CD4-positive, alpha-beta T cell (primary cell): ENCODE measurements around the gene TRABD2B. TPM values are rescaled to one million over a fixed set of nuclear protein-coding genes. Genes with fewer than 3 reads are reported as not detected.

Experiments
- ATAC-seq: fragments of 200-7000 bp; cut with Tn5 transposase; one replicate; pipeline ENCODE4 v1.10.0; 2022; ENCODE audit warnings: mild to moderate bottlenecking; ENCODE audit not compliant: poor library complexity
- CTCF ChIA-PET: fragments of 350-600 bp; sonication (Branson Sonifier 250); formaldehyde crosslinking; loops from one replicate; lab custom pipeline; 2021; ENCODE audit warnings: antibody characterized with exemption, inconsistent platforms; lab: Charles Lee
- POLR2A ChIA-PET: fragments of 350-600 bp; sonication (Branson Sonifier 250); formaldehyde crosslinking; loops from one replicate; lab custom pipeline; 2021; ENCODE audit warnings: antibody characterized with exemption, inconsistent platforms; lab: Charles Lee
- DNase-seq, 14 experiments: peaks; one replicate each; pipeline ENCODE4 v3.0.0-alpha.2; 2013 to 2020; ENCODE audit warnings: mixed read lengths in 2 of 14
- H3K27ac ChIP-seq, 2 donors: one replicate each; pipeline versions ENCODE4 v1.5.1 to v1.7.0; 2013; ENCODE audit warnings: low read length in 2 of 2, low read depth in 1 of 2, mild to moderate bottlenecking in 1 of 2
- H3K27me3 ChIP-seq, 2 experiments: 1 replicate in 1 of 2; 2 replicates in 1 of 2; pipeline versions ENCODE4 v1.6.1 to v1.7.0; 2013; ENCODE audit warnings: low read length in 2 of 2, control low read depth in 1 of 2, mild to moderate bottlenecking in 1 of 2, moderate library complexity in 1 of 2; ENCODE audit not compliant: insufficient read depth in 2 of 2, control insufficient read depth in 1 of 2
- H3K36me3 ChIP-seq: one replicate; pipeline ENCODE4 v1.6.1; 2013; ENCODE audit warnings: low read length, control low read depth; ENCODE audit not compliant: insufficient read depth
- H3K4me1 ChIP-seq: one replicate; pipeline ENCODE4 v1.6.1; 2013; ENCODE audit warnings: low read length, control low read depth; ENCODE audit not compliant: insufficient read depth
- H3K4me3 ChIP-seq: one replicate; pipeline ENCODE4 v1.5.1; 2013; ENCODE audit warnings: mild to moderate bottlenecking, low read length, moderate library complexity
- H3K9me3 ChIP-seq, 2 experiments: 1 replicate in 1 of 2; 2 replicates in 1 of 2; pipeline versions ENCODE4 v1.6.1 to v1.7.0; 2013; ENCODE audit warnings: low read length in 2 of 2, mild to moderate bottlenecking in 2 of 2, control low read depth in 1 of 2, moderate library complexity in 1 of 2; ENCODE audit not compliant: control insufficient read depth in 1 of 2, insufficient read depth in 1 of 2
- H3K27ac Mint-ChIP-seq: one replicate; pipeline ENCODE4 v1.8.0; 2020; ENCODE audit warnings: mixed read lengths
- H3K27me3 Mint-ChIP-seq: one replicate; pipeline ENCODE4 v1.8.0; 2021; ENCODE audit warnings: mixed read lengths
- H3K36me3 Mint-ChIP-seq: one replicate; pipeline ENCODE4 v1.8.0; 2021; ENCODE audit warnings: low read depth, mixed read lengths
- H3K4me1 Mint-ChIP-seq: one replicate; pipeline ENCODE4 v1.8.0; 2021; ENCODE audit warnings: low read depth, mixed read lengths
- H3K4me3 Mint-ChIP-seq: one replicate; pipeline ENCODE4 v1.8.0; 2020; ENCODE audit warnings: mild to moderate bottlenecking, mixed read lengths
- H3K9me3 Mint-ChIP-seq: one replicate; pipeline ENCODE4 v1.8.0; 2020; ENCODE audit warnings: mixed read lengths
- intact Hi-C, 2 experiments: fragments of 100-400 bp; cut with DNase I in 1 of 2; cut with micrococcal nuclease in 1 of 2; formaldehyde crosslinking; loops; one replicate each; pipeline versions ENCODE4 v1.15.1 to v1.9.0; 2023 to 2025; cut with DNase I, micrococcal nuclease
- total RNA-seq, 174 experiments: library from RNA in 2 of 174; stranded (reverse) in 2 of 174; gene quantifications; one replicate each; pipeline ENCODE4 v1.2.3 and lab custom pipeline; 2021 to 2026
- TF ChIP-seq, protein P1 (sequence below): fragments of 200-600 bp; IDR thresholded peaks from one replicate; pipeline ENCODE4 v1.8.0; 2022; ENCODE audit warnings: antibody characterized with exemption, mild to moderate bottlenecking

TRABD2B gene
- total RNA-seq, 2 experiments from 2014 or later: not detected

DNA sequence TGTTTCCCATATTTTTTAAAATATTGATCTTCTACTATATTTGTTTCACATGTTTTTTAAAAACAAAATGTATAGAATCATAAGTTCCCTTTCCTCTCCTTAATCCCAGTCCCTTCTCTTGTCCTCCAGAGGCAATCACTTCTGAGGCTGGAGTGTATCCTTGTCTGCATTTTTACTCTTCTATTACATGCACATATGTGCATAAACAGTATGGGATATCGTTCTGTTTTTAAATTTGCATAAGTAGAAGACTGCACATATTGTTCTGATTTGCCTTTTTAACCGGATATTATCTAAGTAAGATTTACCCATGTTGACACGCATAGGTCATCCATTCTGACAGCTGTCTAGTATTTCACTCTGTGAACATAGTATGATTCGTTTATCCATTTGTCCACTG, 142.0 kb downstream of the TRABD2B start:
- no peak overlapping the region for H3K4me3 ChIP-seq
- H3K36me3 ChIP-seq: no peaks in the 10 kb centered on the region
- no peaks in the 10 kb centered on the region for H3K9me3 Mint-ChIP-seq
- H3K27ac ChIP-seq: no peak overlapping the region
- ChIA-PET CTCF (no interaction called here), POLR2A (no interaction called here)
- H3K4me3 Mint-ChIP-seq: no peak overlapping the region
- intact Hi-C loops: no loop called here
- H3K27me3 Mint-ChIP-seq: no peaks in the 10 kb centered on the region
- H3K4me1 ChIP-seq: no peaks in the 10 kb centered on the region
- no peaks in the 10 kb centered on the region for H3K27me3 ChIP-seq
- no peaks in the 10 kb centered on the region for H3K9me3 ChIP-seq
- no peak overlapping the region for H3K27ac Mint-ChIP-seq
- DNase-seq (no peak), ATAC-seq (no peak)
- no peaks in the 10 kb centered on the region for H3K4me1 Mint-ChIP-seq
- TF ChIP-seq, protein P1, sequence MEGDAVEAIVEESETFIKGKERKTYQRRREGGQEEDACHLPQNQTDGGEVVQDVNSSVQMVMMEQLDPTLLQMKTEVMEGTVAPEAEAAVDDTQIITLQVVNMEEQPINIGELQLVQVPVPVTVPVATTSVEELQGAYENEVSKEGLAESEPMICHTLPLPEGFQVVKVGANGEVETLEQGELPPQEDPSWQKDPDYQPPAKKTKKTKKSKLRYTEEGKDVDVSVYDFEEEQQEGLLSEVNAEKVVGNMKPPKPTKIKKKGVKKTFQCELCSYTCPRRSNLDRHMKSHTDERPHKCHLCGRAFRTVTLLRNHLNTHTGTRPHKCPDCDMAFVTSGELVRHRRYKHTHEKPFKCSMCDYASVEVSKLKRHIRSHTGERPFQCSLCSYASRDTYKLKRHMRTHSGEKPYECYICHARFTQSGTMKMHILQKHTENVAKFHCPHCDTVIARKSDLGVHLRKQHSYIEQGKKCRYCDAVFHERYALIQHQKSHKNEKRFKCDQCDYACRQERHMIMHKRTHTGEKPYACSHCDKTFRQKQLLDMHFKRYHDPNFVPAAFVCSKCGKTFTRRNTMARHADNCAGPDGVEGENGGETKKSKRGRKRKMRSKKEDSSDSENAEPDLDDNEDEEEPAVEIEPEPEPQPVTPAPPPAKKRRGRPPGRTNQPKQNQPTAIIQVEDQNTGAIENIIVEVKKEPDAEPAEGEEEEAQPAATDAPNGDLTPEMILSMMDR: no peak
- H3K36me3 Mint-ChIP-seq: no peaks in the 10 kb centered on the region

DNA sequence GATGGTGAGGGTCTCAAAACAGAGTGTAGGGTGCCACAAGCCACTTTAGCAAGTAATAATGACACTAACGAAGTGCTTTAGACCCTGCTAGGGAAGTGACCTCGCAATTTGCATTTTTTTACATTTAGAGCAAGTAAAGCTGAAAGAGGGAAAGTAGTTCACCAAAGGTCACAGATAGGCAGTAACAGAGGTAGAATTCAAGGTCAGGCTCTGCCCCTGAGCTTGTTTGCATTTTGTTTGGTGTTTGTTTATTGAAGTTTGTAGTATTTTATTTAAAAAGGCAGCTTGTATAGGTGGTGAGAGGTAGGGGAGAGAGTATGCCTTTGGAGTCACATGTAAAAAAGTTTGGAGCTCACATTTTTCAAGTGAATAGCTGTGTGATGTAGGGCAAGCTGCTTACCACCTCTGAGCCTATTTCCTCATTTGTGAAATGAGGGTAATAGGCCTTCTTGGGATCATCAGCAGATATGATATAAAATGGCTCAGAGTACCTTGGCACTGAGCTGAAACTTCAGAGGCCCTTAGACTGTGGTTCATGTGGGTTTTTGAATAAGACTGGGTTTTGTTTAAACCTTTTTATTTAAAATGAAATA, 142.5 kb downstream of the TRABD2B start:
- no peaks in the 10 kb centered on the region for H3K9me3 Mint-ChIP-seq
- POLR2A ChIA-PET: no interaction called here
- CTCF ChIA-PET: no interaction called here
- Histone ChIP-seq H3K27ac (no peak overlapping the region), H3K4me3 (no peak overlapping the region), H3K9me3 (no peaks in the 10 kb centered on the region), H3K4me1 (no peaks in the 10 kb centered on the region), H3K36me3 (no peaks in the 10 kb centered on the region), H3K27me3 (no peaks in the 10 kb centered on the region)
- no peak overlapping the region for H3K4me3 Mint-ChIP-seq
- no peak overlapping the region for H3K27ac Mint-ChIP-seq
- intact Hi-C loops: no loop called here
- H3K36me3 Mint-ChIP-seq: no peaks in the 10 kb centered on the region
- no peaks in the 10 kb centered on the region for H3K4me1 Mint-ChIP-seq
- no peaks in the 10 kb centered on the region for H3K27me3 Mint-ChIP-seq
- ATAC-seq (no peak), DNase-seq (no peak)
- TF ChIP-seq, protein P1: no peak

GRCh38 chr1:47853852-47854251, 143.3 kb downstream of the TRABD2B start:
- intact Hi-C loops: no loop called here
- TF ChIP-seq, protein P1: no peak
- H3K27ac Mint-ChIP-seq: no peak overlapping the region
- Histone ChIP-seq H3K27ac (no peak overlapping the region), H3K9me3 (no peaks in the 10 kb centered on the region), H3K4me1 (no peaks in the 10 kb centered on the region), H3K27me3 (no peaks in the 10 kb centered on the region), H3K4me3 (no peak overlapping the region), H3K36me3 (no peaks in the 10 kb centered on the region)
- DNase-seq: no peak
- H3K4me3 Mint-ChIP-seq: no peak overlapping the region
- no peaks in the 10 kb centered on the region for H3K4me1 Mint-ChIP-seq
- no peaks in the 10 kb centered on the region for H3K9me3 Mint-ChIP-seq
- no peaks in the 10 kb centered on the region for H3K27me3 Mint-ChIP-seq
- ChIA-PET CTCF (no interaction called here), POLR2A (no interaction called here)
- H3K36me3 Mint-ChIP-seq: no peaks in the 10 kb centered on the region
- ATAC-seq: no peak
